Mammary epithelial cell (primary cell): ENCODE data around the gene ATG7.

Experiments
- EZH2 ChIP-seq: IDR thresholded peaks from 2 replicates; pipeline ENCODE4 v1.6.1; 2012; ENCODE audit warnings: low read length, inconsistent platforms, borderline replicate concordance
- TF ChIP-seq, protein P1 (sequence below), 2 donors: IDR thresholded peaks in 1 of 2; conservative IDR thresholded peaks in 1 of 2; 2 replicates each; pipeline ENCODE4 v1.5.1; 2011 to 2012; ENCODE audit warnings: inconsistent platforms in 2 of 2, low read length in 2 of 2, mild to moderate bottlenecking in 2 of 2, control low read depth in 1 of 2, low read depth in 1 of 2; ENCODE audit not compliant: insufficient read depth in 1 of 2; ENCODE audit errors: extremely low read depth in 1 of 2

GRCh38 chr3:11275926-11276325 is 3.7 kb downstream of the ATG7 start:
- TF ChIP-seq, protein P1, sequence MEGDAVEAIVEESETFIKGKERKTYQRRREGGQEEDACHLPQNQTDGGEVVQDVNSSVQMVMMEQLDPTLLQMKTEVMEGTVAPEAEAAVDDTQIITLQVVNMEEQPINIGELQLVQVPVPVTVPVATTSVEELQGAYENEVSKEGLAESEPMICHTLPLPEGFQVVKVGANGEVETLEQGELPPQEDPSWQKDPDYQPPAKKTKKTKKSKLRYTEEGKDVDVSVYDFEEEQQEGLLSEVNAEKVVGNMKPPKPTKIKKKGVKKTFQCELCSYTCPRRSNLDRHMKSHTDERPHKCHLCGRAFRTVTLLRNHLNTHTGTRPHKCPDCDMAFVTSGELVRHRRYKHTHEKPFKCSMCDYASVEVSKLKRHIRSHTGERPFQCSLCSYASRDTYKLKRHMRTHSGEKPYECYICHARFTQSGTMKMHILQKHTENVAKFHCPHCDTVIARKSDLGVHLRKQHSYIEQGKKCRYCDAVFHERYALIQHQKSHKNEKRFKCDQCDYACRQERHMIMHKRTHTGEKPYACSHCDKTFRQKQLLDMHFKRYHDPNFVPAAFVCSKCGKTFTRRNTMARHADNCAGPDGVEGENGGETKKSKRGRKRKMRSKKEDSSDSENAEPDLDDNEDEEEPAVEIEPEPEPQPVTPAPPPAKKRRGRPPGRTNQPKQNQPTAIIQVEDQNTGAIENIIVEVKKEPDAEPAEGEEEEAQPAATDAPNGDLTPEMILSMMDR (conservative IDR thresholded peaks at IDR 0.05 in 1 of 2, IDR thresholded peaks at IDR 0.05 in 1 of 2; ENCODE audit: extremely low read depth in 1 of 2, insufficient read depth in 1 of 2, low read depth in 1 of 2, low read length in 2 of 2) = no peak
- no peak for TF ChIP-seq EZH2
